GM21825 (cell line): Measurements from ENCODE around the gene NRBP1.
A peak's percentile ranks its signal among the peaks of the same experiment; 100 is the strongest.

Experiments
- ATAC-seq: cut with Tn5 transposase; IDR thresholded peaks from one replicate; pipeline ENCODE4 v1.9.1; 2021; ENCODE audit warnings: mild to moderate bottlenecking, moderate library complexity; ENCODE audit not compliant: unreplicated experiment

Gene NRBP1

GRCh38 chr2:27428213-27428977 lies at the start of gene NRBP1:
TSS of gene NRBP1 (plus strand) at chr2:27428631. CDS start at chr2:27433274, 4,643 bp downstream.
- ATAC-seq: peak; percentile 90

GRCh38 chr2:27378809-27379290 lies 49.6 kb upstream of the NRBP1 start:
- no peak for ATAC-seq

DNA sequence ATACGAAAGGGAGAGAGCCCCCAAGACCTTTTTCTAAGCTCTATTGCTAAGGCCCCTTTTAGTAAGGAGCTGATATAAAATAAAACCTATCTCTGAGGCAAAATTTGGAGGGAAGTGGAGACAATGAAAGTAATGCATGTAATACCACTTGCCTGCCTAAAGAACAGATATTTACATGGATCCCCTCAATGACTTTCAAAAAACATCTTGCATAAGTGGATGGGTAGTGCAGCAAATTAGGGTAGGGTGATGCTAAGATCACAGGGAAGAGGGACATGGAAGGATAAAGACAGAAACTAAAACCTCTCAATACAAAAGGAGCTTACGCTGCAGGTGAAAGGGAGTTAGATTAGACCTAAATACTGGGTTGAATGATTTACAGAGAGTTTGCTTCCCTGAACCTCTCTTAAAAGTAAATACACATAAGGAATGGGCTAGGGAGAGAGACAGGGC lies 49.0 kb upstream of the NRBP1 start:
- no peak for ATAC-seq

DNA sequence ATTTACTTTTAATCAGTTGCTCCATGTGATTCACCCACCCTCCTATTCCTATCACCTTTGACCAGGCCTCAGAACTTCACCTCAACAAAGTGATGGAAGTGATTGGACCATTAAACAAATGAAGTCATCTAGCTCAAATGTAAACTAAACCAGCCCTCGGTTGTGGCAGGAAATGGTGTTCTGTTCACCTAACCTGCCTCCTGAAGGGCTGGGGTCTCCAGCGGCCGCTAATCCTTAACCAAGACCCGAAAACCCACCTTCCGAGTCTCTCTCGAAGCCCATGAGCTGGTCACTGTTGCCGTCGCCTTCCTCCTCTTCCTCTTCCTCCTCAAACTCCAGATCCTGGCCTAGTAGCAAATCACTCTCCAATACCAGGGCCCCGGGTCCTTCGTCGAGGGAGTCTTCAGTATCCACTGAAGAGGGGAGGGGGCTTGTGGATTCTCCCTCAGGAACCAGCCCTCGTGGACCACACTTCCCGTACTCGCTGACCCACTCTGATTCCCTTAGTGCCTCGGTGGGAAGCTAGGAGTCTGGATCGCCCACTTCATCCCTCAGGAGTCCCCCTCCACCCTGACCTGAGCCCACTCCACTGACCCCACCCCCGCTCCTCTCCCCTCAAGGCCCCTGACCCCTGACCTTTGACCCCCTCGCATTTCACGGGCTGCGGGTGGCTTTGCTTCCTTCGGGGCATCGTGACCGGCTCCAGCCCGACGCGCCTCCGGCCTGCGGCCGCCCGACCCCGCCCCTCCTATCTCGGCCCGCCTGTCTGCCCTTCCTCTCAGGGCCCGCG lies 48.4 kb upstream of the NRBP1 start:
- no peak for ATAC-seq

DNA sequence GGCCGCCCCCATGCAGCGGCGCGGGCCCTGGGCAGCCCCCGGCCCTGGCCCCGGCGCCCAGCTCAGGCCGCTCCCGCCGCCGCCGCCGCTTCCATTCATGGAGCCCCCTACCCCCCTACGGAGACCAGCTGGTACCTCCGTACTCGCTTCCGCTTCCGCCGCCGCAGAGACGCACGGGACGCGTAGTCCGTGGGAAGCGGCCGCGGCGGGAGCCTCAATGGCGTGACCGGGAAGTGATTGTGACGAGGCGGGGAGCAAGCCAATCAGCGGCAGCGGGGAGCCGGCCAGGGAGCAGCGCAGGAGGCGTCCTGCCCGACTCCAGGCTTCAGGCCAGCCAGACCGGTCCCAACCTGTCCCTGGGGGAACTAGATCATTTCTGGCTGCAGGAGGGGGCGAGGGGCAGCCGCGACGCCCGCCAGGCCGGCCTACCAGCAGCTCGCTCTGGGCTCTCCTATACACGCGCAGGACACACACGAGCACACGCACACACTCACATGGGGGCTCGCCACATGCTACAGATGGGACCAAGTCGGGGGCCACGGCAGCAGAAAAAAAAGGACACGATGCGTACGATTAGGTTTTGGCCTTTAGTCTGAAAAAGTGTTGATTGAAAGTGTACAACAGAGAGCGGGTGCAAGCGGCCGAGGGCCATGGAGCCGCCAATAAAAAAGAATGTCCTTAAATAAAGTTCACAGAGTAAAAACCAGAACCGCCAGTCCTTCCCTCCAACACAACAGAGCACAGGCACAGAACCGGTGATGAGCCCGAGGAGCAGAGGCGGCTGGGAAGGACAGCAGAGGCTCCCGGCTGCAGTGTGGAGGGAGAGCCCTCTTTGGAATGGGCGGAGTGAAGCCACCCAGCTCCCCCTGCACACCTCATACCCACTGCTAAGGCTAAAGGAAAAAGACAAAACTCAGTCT lies 47.5 kb upstream of the NRBP1 start, which contains the start of gene ZNF513:
Gene ZNF513 (minus strand): TSS at position 109 of the 920 bp plus-strand sequence. CDS start 208 bp downstream, outside the sequence.
- peak; percentile 86 for ATAC-seq

- no peak for ATAC-seq
Measured at GRCh38 chr2:27381577-27382181, 46.8 kb upstream of the NRBP1 start.

DNA sequence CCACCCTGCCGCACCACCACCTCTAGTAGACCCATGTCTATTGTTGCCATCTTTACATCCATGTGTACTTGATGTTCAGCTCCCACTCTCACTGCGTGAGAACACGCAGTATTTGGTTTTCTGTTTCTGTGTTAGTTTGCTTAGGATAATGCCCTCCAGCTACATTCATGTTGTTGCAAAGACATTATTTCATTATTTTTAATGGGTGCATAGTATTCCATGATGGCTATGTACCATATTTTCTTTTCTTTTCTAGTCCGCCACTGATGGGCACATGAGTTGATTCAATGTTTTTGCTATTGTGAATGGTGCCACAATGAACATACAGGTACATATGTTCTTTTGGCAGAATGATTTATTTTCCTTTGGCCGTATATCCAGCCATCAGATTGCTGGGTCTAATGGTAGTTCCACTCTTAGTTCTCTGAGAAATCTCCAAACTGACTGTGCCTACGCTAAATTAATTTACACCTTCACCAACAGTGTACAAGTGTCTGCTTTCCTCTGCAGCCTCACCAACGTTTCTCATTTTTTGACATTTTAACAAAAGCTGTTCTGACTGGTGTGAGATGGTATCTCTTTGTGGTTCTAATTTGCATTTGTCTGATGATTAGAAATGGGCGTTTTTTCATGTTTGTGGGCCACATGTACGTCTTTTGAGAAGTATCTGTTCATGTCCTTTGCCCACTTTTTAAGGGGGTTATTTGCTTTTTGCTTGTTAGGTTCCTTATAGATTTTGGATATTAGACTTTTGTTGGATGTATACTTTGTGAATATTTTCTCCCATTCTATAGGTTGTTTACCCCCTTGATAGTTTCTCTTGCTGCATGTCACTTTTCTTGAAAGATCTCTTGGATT lies 37.4 kb upstream of the NRBP1 start:
- ATAC-seq: no peak

GRCh38 chr2:27393225-27393624 lies 35.2 kb upstream of the NRBP1 start:
- ATAC-seq: no peak

DNA sequence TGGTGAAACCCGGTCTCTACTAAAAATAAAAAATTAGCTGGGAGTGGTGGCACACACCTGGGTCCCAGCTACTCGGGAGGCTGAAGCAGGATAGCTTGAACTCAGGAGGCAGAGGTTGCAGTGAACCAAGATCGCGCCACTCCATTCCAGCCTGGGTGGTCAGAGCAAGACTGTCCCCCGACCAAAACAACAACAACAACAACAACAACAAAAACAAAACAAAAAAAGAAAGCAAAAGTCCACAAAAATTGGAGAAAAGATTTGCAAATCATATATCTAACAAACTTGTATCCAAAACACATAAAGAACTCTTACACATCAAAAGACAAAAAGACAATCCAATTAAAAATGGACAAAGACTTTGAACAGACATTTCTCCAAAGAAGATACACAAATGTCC lies 29.5 kb upstream of the NRBP1 start:
- no peak for ATAC-seq

DNA sequence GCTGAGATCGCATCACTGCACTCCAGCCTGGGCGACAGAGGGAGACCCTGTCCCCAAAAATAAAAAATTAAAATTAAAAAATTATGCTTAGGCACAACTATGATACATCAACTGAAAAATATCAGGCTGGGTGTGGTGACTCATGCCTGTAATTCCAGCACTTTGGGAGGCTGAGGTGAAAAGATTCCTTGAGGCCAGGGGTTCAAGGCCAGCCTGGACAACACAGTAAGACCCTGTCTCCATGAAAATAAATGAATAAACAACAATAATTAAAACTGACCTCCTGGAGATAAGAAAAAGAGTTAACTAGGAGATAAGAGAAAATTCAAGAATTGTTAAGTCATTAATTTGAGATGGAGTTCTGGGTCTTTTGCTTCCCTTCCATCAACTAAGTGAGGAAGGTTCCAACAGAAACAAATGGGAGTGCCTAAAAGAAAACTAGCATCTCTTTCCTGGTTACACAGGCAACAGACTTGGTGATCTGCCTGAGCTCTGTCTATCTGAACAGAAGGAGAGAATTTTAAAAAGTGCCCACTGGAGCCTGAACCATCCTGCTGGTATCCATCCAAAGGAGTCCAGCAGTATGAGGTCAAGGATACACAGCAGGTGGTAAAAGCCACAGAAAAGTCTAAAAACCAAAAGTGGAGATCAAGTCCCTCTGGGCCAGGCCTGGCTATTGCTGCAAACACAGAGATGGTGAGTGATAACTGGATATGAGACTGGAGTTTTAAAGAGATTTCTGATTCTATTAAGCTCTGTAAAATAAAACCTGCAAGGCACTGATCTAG lies 27.9 kb upstream of the NRBP1 start:
- ATAC-seq: no peak

DNA sequence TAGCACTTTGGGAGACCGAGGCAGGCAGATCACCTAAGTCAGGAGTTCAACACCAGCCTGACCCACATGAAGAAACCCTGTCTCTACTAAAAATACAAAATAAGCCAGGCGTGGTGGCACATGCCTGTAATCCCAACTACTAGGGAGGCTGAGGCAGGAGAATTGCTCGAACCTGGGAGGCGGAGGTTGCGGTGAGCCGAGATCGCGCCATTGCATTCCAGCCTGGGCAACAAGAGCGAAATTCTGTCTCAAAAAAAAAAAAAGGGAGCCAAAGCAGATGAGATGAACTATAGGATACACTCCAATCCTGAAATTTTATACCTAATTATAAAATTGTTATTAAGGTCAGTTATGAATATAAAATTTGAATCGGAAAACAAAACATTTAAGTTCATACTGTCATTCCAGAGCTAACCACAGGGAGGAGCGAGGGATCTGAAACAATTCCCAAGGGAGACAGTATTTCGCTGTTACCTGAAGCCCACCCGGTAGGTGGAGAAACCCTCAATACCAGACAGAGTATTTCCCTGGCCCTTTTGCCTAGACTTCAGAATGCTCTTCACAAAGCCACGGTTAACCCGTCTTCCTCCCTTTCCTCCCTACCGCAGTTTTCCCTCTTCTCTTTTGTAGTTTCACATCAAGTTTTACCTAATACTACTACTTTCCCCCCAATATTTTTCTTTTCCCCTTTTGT lies 20.5 kb upstream of the NRBP1 start:
- ATAC-seq: no peak

DNA sequence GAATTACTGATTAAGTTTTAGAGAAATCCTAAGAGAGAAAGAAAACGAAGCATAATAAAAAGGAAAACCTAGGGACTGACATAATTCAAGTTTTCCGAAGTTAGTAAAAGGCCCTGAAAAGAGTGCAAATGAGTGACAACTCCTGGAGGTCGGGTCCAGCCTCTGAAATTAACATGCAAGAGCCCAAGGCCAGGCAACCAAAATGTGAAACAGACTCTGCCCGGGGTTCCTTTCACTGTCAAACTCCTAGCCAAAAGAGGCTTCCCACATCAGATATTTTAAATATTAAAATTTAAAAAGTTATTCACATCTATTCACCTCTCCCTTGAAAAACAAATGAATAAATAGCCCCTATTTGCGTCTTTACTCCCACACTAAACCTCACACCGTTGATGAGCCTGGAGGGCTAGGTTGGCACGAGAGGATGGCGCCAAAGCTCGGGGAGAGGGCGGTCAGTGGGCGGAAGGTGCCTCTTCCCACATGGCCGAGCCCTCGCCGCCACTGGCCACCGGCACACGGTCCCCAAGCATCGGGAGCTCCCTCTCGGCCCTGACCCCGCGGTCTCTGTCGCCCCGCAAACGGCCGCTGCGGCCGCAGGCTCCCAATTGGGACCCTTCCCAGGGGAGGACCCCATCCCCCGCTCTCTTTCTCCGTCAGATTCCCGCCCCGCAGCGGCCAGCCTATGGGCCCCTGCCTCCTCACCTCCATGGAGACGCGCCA lies 19.7 kb upstream of the NRBP1 start:
- ATAC-seq: peak; percentile 34

DNA sequence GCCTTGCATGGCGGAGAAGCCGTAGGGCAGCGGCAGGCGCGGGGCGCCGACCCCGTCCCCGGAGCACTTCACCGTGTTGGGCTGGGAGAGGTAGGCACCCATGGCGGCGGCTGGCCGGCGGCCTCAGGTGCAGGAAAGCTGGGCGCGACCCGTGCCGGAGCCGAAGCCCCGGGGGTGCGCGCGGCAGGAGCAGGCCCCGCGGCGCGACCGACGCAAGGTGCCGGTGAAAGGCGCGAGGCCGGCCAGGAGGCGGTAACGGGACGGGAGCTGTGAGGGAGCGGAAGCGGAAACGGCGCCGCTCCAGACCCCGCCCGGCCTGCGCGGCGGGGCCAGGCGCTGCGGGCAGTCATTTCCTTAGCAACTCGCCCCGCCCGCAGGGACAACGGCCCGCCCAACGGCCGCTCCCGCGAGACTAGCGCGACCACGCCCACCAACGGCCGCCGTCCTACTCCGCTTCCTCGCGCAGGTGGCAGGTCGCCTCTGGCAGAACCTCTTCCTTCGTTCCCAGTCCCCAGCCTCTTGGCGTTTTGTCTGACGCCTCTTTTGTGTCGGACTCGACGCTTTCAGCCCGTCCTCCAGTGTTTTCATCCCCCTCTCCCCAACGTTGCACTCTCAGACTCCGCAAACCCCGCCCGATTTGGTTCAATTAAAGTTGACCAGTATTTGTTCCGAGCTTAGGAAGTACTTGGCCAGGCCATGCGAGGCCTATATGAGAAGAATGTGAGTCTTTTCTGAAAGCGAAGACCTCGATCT lies 18.9 kb upstream of the NRBP1 start, which contains the start of gene PPM1G:
Gene PPM1G (minus strand): TSS at position 271 of the 753 bp plus-strand sequence. CDS start 169 bp downstream, at position 102.
- peak; percentile 92 for ATAC-seq

- ATAC-seq: no peak
Measured at GRCh38 chr2:27412419-27413152, 15.8 kb upstream of the NRBP1 start.

GRCh38 chr2:27416151-27416550 lies 12.3 kb upstream of the NRBP1 start:
- ATAC-seq: no peak

DNA sequence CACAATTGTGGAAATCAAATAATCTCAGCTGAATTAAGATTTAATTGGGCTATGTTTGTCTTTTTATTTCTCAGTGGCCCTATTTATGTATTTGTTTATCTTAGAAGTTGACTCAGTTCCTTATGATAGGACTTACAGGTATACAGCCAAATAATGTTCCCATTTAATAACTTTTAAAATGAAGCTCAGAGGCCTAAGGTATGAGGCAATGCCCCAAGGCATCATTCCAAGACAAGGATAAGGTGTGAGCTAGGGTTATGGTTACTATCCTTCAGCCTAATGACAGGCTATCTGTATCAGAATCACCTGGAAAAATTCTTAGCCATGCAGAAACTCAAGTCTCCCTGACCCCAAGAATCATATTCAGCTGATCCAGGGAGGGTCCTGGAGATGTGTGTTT lies 7.4 kb upstream of the NRBP1 start:
- no peak for ATAC-seq
